IMR-90 (cell line): ENCODE results near the gene CAST. TPM values are rescaled to one million over a fixed set of nuclear protein-coding genes. Genes with fewer than 3 reads are reported as not detected.

Source experiments
- ATAC-seq: fragments of 200-7000 bp; cut with Tn5 transposase; 2 replicates; pipeline ENCODE4 v1.9.1; 2020; ENCODE audit warnings: low read depth, mild to moderate bottlenecking, moderate library complexity
- BruUV-seq: library from RNA; stranded (reverse); fragments of 400-500 nt; replicated peaks from 2 replicates; lab custom pipeline; 2021; lab: Mats Ljungman, UMichigan
- CTCF ChIA-PET: fragments of 300-600 bp; formaldehyde crosslinking; extraction: SDS; loops from one replicate; lab custom pipeline; 2021; ENCODE audit warnings: antibody characterized with exemption; lab: Yijun Ruan, JAX
- POLR2A ChIA-PET: fragments of 300-600 bp; sonication (Branson Sonifier 250); formaldehyde crosslinking; loops from one replicate; lab custom pipeline; 2022; ENCODE audit warnings: antibody characterized with exemption; ENCODE audit not compliant: unreplicated experiment; lab: Charles Lee
- DNase-seq: peaks from one replicate; pipeline ENCODE4 v3.0.0; 2013
- H2AFZ ChIP-seq: replicated peaks from 2 replicates; pipeline ENCODE3; 2013; ENCODE audit warnings: low read length, mild to moderate bottlenecking; ENCODE audit not compliant: poor library complexity
- H2AK5ac ChIP-seq: 2 replicates; pipeline ENCODE4 v1.6.1; 2013; ENCODE audit warnings: low read depth, low read length, inconsistent platforms
- H2AK9ac ChIP-seq: replicated peaks from 2 replicates; pipeline ENCODE3; 2013; ENCODE audit warnings: mild to moderate bottlenecking, low read depth, low read length, moderate library complexity; ENCODE audit not compliant: poor library complexity
- H2BK120ac ChIP-seq: 2 replicates; pipeline ENCODE4 v1.6.1; 2013; ENCODE audit warnings: low read depth, low read length, inconsistent platforms
- H2BK15ac ChIP-seq: 3 replicates; pipeline ENCODE4 v1.6.1; 2013; ENCODE audit warnings: low read depth, low read length, inconsistent platforms
- H2BK20ac ChIP-seq: 2 replicates; pipeline ENCODE4 v1.6.1; 2013; ENCODE audit warnings: low read depth, mild to moderate bottlenecking, inconsistent platforms, low read length, moderate library complexity
- H2BK5ac ChIP-seq: 2 replicates; pipeline ENCODE4 v1.6.1; 2013; ENCODE audit warnings: mild to moderate bottlenecking, low read depth, low read length, inconsistent platforms; ENCODE audit not compliant: poor library complexity, severe bottlenecking
- H3K14ac ChIP-seq: replicated peaks from 2 replicates; pipeline ENCODE4 v1.6.1; 2013; ENCODE audit warnings: low read depth, low read length, inconsistent platforms
- H3K18ac ChIP-seq: 2 replicates; pipeline ENCODE4 v1.6.1; 2013; ENCODE audit warnings: low read depth, low read length, control low read depth
- H3K23ac ChIP-seq: 2 replicates; pipeline ENCODE4 v1.6.1; 2013; ENCODE audit warnings: low read depth, low read length, inconsistent platforms
- H3K27ac ChIP-seq: 2 replicates; pipeline ENCODE4 v1.5.1; 2013; ENCODE audit warnings: mild to moderate bottlenecking, control low read depth, low read length; ENCODE audit not compliant: insufficient read depth
- H3K27me3 ChIP-seq: 2 replicates; pipeline ENCODE4 v1.6.1; 2013; ENCODE audit warnings: low read length; ENCODE audit not compliant: control insufficient read depth, insufficient read depth
- H3K36me3 ChIP-seq: 2 replicates; pipeline ENCODE4 v1.6.1; 2013; ENCODE audit warnings: low read length, mixed read lengths; ENCODE audit not compliant: control insufficient read depth, insufficient read depth
- H3K4ac ChIP-seq: 2 replicates; pipeline ENCODE4 v1.6.1; 2013; ENCODE audit warnings: low read depth, low read length, inconsistent platforms
- H3K4me1 ChIP-seq: 2 replicates; pipeline ENCODE4 v1.6.1; 2013; ENCODE audit warnings: low read length, mixed read lengths; ENCODE audit not compliant: control insufficient read depth, insufficient read depth
- H3K4me2 ChIP-seq: 2 replicates; pipeline ENCODE4 v1.6.1; 2013; ENCODE audit warnings: low read depth, mild to moderate bottlenecking, control low read depth, low read length, moderate library complexity
- H3K4me3 ChIP-seq: 2 replicates; pipeline ENCODE4 v1.5.1; 2013; ENCODE audit warnings: low read depth, mild to moderate bottlenecking, control low read depth, low read length, moderate library complexity; ENCODE audit not compliant: insufficient read depth
- H3K56ac ChIP-seq: 2 replicates; pipeline ENCODE4 v1.6.1; 2013; ENCODE audit warnings: low read length, inconsistent platforms; ENCODE audit not compliant: insufficient read depth; ENCODE audit errors: extremely low read depth
- H3K79me1 ChIP-seq, 2 experiments: 2 replicates each; pipeline ENCODE4 v1.6.1; 2013; ENCODE audit warnings: low read length in 2 of 2, inconsistent platforms in 1 of 2, low read depth in 1 of 2
- H3K9ac ChIP-seq: 2 replicates; pipeline ENCODE4 v1.6.1; 2013; ENCODE audit warnings: low read depth, low read length, control low read depth
- H3K9me1 ChIP-seq: 2 replicates; pipeline ENCODE4 v1.6.1; 2013; ENCODE audit warnings: low read length, inconsistent platforms; ENCODE audit not compliant: insufficient read depth
- H3K9me3 ChIP-seq: 2 replicates; pipeline ENCODE4 v1.6.1; 2013; ENCODE audit warnings: low read length; ENCODE audit not compliant: control insufficient read depth, insufficient read depth
- H4K20me1 ChIP-seq: 2 replicates; pipeline ENCODE4 v1.6.1; 2013; ENCODE audit warnings: low read length, inconsistent platforms; ENCODE audit not compliant: insufficient read depth
- H4K5ac ChIP-seq: 2 replicates; pipeline ENCODE4 v1.6.1; 2013; ENCODE audit warnings: mild to moderate bottlenecking, low read depth, low read length, control low read depth
- H4K8ac ChIP-seq, 2 experiments: 2 replicates each; pipeline ENCODE4 v1.6.1; 2013; ENCODE audit warnings: low read depth in 2 of 2, low read length in 2 of 2, control low read depth in 1 of 2, inconsistent platforms in 1 of 2
- H4K91ac ChIP-seq: 2 replicates; pipeline ENCODE4 v1.6.1; 2013; ENCODE audit warnings: low read depth, low read length, inconsistent platforms; ENCODE audit not compliant: insufficient read depth
- BHLHE40 ChIP-seq: fragments of 150-350 bp; IDR thresholded peaks from 2 replicates; pipeline ENCODE4 v1.6.1; 2016; ENCODE audit warnings: mild to moderate bottlenecking, low read depth, low read length
- MAZ ChIP-seq: IDR thresholded peaks from 2 replicates; pipeline ENCODE4 v1.6.1; 2012; ENCODE audit warnings: low read depth, mild to moderate bottlenecking, low read length, improper control_type of control experiment, moderate library complexity, borderline replicate concordance
- SMC3 ChIP-seq: fragments of 150-350 bp; IDR thresholded peaks from 2 replicates; pipeline ENCODE4 v1.6.1; 2016; ENCODE audit warnings: low read depth, mild to moderate bottlenecking, antibody characterized with exemption, low read length, moderate library complexity
- WGBS, 2 experiments: methylation state at CpG; one replicate each; pipeline versions ENCODE4 v1.1.5 to v1.1.7; 2013; ENCODE audit warnings: missing lambda C conversion rate in 2 of 2; ENCODE audit not compliant: insufficient read length in 1 of 2; ENCODE audit errors: extremely low coverage in 2 of 2; 5-methylcytosine and 5-hydroxymethylcytosine counted together
- dilution Hi-C: fragments of 300-500 bp; cut with HindIII; formaldehyde crosslinking; loops from one replicate; pipeline ENCODE4 v1.14.3; 2018; ENCODE audit warnings: low sequenced_read_pairs; ENCODE audit not compliant: unreplicated experiment
- in situ Hi-C: fragments of 300-500 bp; cut with MboI; formaldehyde crosslinking; loops from 3 replicates; pipeline ENCODE4 v1.14.3; 2019; ENCODE audit warnings: low sequenced_read_pairs, inconsistent platforms, mixed read lengths
- intact Hi-C: fragments of 100-400 bp; cut with micrococcal nuclease; formaldehyde crosslinking; loops from 2 replicates; pipeline ENCODE4 v1.10.0; 2022
- polyA plus RNA-seq, 3 experiments: library from polyadenylated mRNA; depleted of rRNA; stranded (reverse); fragments of >200 nt; gene quantifications; 2 replicates each; pipeline ENCODE4 v1.2.3, GENCODE V29; 2012; ENCODE audit warnings: low replicate concordance in 1 of 3
- total RNA-seq: library from RNA; depleted of rRNA; stranded (reverse); fragments of >200 nt; gene quantifications from 2 replicates; pipeline ENCODE4 v1.2.3, GENCODE V29; 2012
- TF ChIP-seq, protein P1 (sequence below): fragments of 150-350 bp; IDR thresholded peaks from 2 replicates; pipeline ENCODE4 v1.6.1; 2017; ENCODE audit warnings: mild to moderate bottlenecking, antibody characterized with exemption, low read length, low read depth

The CAST gene
- total and polyA plus RNA-seq, 2 of the 4 experiments (the other 2 are of a cell fraction), result 91.3 to 128 TPM

DNA sequence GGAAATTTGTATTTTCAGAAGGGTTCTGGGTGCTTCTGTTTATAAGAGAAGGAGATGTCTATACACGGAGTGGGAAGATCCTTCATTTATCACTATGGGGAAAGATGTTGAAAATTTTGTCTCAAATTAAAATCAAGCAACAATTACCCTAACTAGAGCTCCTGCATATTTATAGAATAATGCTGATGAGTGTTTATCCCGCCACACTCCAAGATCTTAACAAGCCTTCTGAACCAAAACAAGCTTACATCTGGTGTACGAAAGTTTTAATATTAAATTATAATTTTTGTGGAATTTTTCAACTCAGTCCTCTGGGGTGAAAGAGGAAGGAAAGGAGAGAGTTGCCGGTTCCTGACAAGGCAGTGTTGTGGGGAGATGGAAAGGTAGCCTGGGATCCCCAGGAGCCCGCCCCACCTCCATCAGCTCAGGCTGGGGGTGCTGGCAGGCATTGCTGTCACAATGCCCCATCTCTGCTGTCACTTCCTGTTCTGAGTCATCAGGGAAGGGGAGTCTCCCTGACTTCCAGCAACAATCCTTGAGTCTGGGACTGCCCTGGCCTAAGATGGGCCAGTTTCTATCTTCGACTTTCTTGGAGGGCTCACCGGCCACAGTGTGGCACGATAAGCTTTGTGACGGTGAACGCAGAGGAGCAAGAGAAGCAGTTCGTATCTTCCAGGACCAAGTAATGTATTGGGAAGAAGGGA lies 81.0 kb downstream of the CAST start:
- H2BK20ac ChIP-seq, result no peak overlapping the region
- peak overlapping the region; percentile 73 for H3K4ac ChIP-seq
- 0 out of 2 replicates have a peak overlapping the region, but pooled peaks have one; percentile 17 for H3K27ac ChIP-seq
- DNase-seq (peak; percentile 61), ATAC-seq (peak; percentile 61)
- peak overlapping the region; percentile 54 for H2AFZ ChIP-seq
- 0 out of 2 replicates have a peak overlapping the region, but pooled peaks have one; percentile 31 for H4K91ac ChIP-seq
- dilution Hi-C loops (no loop called here), in situ Hi-C loops (loop anchor here (10.0 kb wide), 2 partner anchors 128 to 398 kb away; no protein-coding TSS in a partner anchor), intact Hi-C loops (no loop called here)
- POLR2A ChIA-PET, result no interaction called here
- H4K8ac ChIP-seq, result peak overlapping the region in 1 of 2 experiments; percentile 76; a peak in 2 of 4 replicates
- no peak overlapping the region; the same call in 2 of the 3 replicates for H2BK15ac ChIP-seq
- H3K4me1 ChIP-seq, result peaks cover 6% of the 10 kb centered on the region
- TF ChIP-seq BHLHE40 (no peak), SMC3 (no peak), MAZ (peak; percentile 45; the same call in 1 of the 2 replicates)
- TF ChIP-seq, protein P1, sequence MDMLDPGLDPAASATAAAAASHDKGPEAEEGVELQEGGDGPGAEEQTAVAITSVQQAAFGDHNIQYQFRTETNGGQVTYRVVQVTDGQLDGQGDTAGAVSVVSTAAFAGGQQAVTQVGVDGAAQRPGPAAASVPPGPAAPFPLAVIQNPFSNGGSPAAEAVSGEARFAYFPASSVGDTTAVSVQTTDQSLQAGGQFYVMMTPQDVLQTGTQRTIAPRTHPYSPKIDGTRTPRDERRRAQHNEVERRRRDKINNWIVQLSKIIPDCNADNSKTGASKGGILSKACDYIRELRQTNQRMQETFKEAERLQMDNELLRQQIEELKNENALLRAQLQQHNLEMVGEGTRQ, result no peak
- peak overlapping the region; percentile 50 for H2BK5ac ChIP-seq
- H3K36me3 ChIP-seq, result peaks cover 46% of the 10 kb centered on the region
- peak overlapping the region; percentile 15; the same call in 1 of the 2 replicates for H4K5ac ChIP-seq
- H3K9me3 ChIP-seq, result no peaks in the 10 kb centered on the region
- no peaks in the 10 kb centered on the region for H4K20me1 ChIP-seq
- no peaks in the 10 kb centered on the region for H3K27me3 ChIP-seq
- no peak overlapping the region; the same call in 1 of the 2 replicates for H2AK5ac ChIP-seq
- no peak overlapping the region for H3K23ac ChIP-seq
- H3K56ac ChIP-seq, result no peak overlapping the region
- WGBS, 2 experiments, result no CpG with 5 or more reads among the region's 11 CpGs
- CTCF ChIA-PET, result interaction anchor here (1.2 to 1.6 kb wide), 2 partner anchors 9 to 22 kb away, joined by 5 to 12 read pairs; no protein-coding TSS in a partner anchor
- no peak overlapping the region for H2AK9ac ChIP-seq
- H3K79me1 ChIP-seq, result peaks cover 4 to 19% of the 10 kb centered on the region in 2 experiments; a peak in 3 of 4 replicates
- no peak overlapping the region for H3K4me2 ChIP-seq
- H2BK120ac ChIP-seq, result no peak overlapping the region
- BruUV-seq, result no TSS peak
- H3K9ac ChIP-seq, result no peak overlapping the region
- no peak overlapping the region; the same call in 1 of the 2 replicates for H3K14ac ChIP-seq
- H3K4me3 ChIP-seq, result no peak overlapping the region
- peak overlapping the region; percentile 11; the same call in 1 of the 2 replicates for H3K18ac ChIP-seq
- 0 out of 2 replicates have a peak, but pooled peaks cover 4% of the 10 kb centered on the region for H3K9me1 ChIP-seq
